ENCODE results near the gene FBN2.

GRCh38 chr5:128494516-128494915, 43.5 kb downstream of the FBN2 start:
- TF ChIP-seq, protein P1, sequence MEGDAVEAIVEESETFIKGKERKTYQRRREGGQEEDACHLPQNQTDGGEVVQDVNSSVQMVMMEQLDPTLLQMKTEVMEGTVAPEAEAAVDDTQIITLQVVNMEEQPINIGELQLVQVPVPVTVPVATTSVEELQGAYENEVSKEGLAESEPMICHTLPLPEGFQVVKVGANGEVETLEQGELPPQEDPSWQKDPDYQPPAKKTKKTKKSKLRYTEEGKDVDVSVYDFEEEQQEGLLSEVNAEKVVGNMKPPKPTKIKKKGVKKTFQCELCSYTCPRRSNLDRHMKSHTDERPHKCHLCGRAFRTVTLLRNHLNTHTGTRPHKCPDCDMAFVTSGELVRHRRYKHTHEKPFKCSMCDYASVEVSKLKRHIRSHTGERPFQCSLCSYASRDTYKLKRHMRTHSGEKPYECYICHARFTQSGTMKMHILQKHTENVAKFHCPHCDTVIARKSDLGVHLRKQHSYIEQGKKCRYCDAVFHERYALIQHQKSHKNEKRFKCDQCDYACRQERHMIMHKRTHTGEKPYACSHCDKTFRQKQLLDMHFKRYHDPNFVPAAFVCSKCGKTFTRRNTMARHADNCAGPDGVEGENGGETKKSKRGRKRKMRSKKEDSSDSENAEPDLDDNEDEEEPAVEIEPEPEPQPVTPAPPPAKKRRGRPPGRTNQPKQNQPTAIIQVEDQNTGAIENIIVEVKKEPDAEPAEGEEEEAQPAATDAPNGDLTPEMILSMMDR (IDR thresholded peaks at IDR 0.05; ENCODE audit: poor library complexity, severe bottlenecking) = no peak
- no peak for TF ChIP-seq EP300 (conservative IDR thresholded peaks at IDR 0.05; ENCODE audit: poor library complexity, severe bottlenecking)
- TF ChIP-seq MXI1 (conservative IDR thresholded peaks at IDR 0.05; ENCODE audit: poor library complexity, severe bottlenecking) = no peak
- TF ChIP-seq, protein P2, sequence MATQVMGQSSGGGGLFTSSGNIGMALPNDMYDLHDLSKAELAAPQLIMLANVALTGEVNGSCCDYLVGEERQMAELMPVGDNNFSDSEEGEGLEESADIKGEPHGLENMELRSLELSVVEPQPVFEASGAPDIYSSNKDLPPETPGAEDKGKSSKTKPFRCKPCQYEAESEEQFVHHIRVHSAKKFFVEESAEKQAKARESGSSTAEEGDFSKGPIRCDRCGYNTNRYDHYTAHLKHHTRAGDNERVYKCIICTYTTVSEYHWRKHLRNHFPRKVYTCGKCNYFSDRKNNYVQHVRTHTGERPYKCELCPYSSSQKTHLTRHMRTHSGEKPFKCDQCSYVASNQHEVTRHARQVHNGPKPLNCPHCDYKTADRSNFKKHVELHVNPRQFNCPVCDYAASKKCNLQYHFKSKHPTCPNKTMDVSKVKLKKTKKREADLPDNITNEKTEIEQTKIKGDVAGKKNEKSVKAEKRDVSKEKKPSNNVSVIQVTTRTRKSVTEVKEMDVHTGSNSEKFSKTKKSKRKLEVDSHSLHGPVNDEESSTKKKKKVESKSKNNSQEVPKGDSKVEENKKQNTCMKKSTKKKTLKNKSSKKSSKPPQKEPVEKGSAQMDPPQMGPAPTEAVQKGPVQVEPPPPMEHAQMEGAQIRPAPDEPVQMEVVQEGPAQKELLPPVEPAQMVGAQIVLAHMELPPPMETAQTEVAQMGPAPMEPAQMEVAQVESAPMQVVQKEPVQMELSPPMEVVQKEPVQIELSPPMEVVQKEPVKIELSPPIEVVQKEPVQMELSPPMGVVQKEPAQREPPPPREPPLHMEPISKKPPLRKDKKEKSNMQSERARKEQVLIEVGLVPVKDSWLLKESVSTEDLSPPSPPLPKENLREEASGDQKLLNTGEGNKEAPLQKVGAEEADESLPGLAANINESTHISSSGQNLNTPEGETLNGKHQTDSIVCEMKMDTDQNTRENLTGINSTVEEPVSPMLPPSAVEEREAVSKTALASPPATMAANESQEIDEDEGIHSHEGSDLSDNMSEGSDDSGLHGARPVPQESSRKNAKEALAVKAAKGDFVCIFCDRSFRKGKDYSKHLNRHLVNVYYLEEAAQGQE (IDR thresholded peaks at IDR 0.05; ENCODE audit: borderline replicate concordance) = no peak
